GM12873 (cell line): ENCODE data around the gene NDUFS8.

Source experiments
- CTCF ChIP-seq: IDR thresholded peaks from 2 replicates; pipeline ENCODE4 v1.5.1; 2012; ENCODE audit warnings: low read depth, mild to moderate bottlenecking, moderate library complexity, low read length, control low read depth; ENCODE audit not compliant: insufficient read depth; ENCODE audit errors: missing control alignments

NDUFS8 gene

GRCh38 chr11:68061508-68061907 lies 31.0 kb downstream of the NDUFS8 start:
- no peak for TF ChIP-seq CTCF

GRCh38 chr11:68064926-68065325 lies 34.4 kb downstream of the NDUFS8 start:
- no peak for TF ChIP-seq CTCF

- TF ChIP-seq CTCF = no peak
These were observed 35.4 kb downstream of the NDUFS8 start for GRCh38 chr11:68065841-68066240.

GRCh38 chr11:68066742-68067141 lies 36.3 kb downstream of the NDUFS8 start:
- no peak for TF ChIP-seq CTCF

GRCh38 chr11:68067991-68068390 lies 37.5 kb downstream of the NDUFS8 start:
- TF ChIP-seq CTCF = no peak

- TF ChIP-seq CTCF = no peak
These were observed 41.0 kb downstream of the NDUFS8 start for GRCh38 chr11:68071281-68072048.

- TF ChIP-seq CTCF = no peak
These were observed 44.3 kb downstream of the NDUFS8 start for GRCh38 chr11:68074584-68075352.
